NCI-H748 treated with DMSO at 0.1 percent for 48 hours (cell line): Measurements from ENCODE around the gene PXDC1.
"Not testable (repeated sequence)": the region's sequence is repeated elsewhere in the genome, so short reads cannot be mapped to it uniquely, and the experiment has no call there.

ENCODE experiments used
- DNase-seq: peaks from one replicate; lab custom pipeline; 2025; lab: John Stamatoyannopoulos, UW

The PXDC1 gene

DNA sequence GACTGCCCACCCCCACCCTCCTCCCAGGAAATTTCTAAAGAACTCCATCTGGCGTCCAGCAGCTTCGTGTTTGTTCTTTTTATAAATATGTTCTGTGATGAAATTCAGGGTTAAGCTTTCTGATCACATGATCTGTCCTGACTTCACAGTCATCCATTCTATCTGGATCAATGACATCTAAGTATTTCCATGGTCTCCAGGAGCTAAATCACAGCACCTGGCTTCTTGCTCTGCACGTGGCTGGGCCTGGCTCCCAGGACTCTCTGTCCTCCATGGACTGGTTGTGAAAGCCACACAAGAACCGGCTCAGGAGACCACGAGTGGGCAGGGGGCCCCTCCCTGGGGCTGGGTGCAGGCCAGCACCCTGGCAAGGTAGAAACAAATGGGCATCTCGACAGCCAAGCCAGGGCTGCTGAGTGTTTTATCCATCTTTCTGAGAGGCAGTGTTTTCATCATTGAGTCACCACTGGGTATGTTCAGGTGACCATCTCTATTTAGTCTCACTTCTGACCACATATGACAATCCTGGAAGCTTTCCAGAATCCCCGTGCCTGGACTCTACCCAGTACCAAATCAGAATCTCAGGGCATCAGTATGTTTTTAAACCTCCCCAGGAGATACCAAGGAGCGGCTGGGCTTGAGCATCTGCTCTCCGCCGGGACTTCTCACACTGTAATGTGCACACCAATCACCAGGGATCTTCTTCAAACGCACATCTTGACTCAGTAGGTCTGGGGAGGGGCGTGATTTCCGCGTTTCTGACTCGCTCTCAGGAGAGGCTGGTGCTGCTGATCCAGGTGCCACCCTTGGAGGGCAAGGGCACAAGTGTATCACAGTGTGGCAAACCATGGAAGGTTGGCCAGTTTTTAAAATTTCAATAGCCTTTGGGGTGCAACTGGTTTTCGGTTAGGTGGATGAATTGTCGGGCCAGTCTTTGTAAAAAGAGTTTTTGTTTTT, 31.6 kb upstream of the PXDC1 start:
- DNase-seq = no peak

DNA sequence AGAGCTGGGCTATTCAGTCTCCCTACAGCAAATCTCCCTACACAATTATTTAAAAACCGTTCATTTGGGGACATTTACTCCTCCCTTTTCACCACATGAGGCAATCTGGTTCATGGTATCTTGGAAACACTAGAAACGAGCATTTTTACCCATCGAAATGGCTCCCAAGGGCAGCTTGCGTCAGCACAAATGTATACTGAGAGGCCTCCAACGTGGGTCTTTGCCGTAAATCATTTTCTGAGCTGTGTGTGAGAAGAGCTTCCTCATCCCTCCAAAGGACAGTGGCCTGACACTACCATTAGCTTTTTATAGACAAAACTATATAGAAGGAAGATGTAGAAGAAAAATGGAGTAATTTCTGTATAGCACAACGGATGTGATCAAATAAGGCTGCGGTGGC, 30.0 kb upstream of the PXDC1 start:
- no peak for DNase-seq

DNA sequence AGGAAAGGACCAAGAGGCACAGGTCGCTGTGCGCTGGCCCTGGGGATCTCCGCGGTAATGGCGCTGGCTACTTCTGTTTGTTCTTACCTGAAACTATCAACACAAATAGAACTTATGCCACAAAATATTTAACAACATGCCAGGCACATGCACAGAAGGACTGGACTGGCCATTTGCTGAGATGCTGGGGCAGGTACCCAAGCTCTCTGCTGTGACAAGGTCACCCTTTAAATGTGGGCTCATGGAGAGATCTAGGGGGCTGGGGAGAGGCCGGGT, 28.0 kb upstream of the PXDC1 start:
- DNase-seq = no peak

DNA sequence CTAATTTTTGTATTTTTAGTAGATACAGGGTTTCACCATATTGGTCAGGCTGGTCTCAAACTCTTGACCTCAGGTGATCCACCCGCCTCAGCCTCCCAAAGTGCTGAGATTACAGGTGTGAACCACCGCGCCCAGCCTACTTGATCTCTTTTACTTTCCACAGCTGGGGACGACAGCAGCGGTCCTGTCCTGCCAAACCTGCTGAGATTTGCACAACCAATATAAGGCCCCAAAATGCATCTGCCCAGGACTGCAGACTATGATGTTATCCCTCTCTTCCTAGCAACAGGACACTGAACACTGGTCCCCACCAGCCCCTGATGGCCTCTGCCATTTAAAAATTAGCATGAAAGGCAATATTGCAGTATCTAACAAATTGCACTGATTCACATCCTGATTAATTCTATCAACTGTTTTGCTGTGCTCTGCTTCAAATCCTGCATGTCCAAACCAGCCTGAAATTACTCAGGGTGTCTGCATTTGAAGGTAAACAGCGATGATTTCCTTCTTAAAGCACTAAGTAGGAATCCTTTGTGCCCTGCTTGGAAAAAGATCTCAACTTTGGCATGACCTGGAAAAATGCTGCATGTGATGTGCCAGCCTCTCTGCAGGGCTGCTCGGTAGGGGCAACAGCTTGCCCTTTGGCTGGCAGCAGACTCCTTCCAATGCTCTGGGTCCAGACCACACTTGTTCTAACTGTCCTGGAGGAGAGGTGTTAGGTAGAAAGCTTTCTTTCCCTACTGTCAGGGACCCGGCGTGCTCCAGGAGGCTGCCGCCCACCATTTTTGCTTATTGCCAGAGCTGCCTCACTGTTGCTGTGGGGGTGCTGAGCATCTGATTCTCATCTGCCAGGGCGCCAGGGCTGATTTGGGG, 27.4 kb upstream of the PXDC1 start:
- no peak for DNase-seq

DNA sequence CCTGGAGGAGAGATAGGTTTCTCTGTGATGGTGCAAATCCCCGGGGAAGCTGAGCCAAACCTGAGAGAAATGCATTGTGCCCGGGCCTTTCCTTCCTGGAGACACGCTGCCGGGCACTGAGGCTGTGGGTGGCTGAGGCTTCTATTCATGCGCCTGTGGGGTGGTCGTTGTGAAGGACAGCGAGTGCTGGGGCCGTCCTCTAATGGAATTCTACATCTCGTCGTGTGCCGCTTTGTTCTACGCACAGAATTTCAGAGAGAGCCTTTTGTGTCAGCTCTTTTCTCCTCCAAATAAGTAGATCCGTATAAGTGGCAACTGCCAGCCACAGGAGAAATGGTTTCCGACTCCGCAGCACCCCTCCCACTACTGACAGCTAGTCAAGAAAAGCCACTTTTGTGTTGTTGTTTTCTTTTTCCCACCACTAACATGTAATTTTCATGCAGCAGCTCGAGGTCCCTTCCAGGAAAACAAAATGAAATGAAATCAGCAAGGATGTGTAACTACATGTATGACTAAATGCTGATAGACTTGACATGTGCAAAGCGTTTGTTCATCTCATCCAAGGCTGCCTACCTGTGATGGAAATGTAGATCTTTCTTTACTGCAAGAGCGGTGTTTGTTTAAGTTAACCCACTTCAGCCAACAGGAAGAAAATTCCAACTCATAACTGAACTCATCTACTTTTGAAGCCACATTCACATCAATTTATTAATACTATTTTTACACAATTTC, 26.4 kb upstream of the PXDC1 start:
- DNase-seq = no peak

DNA sequence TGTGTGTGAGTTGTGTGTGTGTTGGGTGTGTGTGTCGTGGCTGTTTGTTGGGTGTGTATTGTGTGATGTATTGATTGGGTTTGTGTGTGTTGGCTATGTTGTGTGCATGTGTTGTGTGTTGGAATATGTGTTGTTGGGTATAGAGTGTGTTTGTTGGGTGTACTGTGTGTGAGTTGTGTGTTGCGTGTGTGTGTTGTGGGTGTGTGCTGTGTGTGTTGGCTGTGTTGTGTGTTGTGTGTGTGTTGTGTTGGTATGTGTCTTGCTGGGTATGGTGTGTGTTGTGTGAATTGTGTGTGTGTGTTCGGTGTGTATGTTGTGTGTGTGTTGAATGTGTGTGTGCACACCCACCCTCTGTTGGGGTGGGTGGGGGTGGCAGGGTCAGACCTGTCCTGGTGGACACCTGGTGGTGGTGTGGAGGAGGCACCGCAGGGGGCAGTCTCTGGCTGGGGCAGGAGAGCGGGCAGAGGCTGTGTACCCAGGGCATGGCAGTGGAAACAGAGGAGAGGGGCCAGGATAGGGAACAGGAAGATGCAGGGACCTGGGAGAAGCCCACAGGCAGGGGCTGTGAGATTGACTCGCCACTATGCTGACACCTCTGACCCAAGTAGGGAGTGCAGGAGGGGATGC, 25.5 kb upstream of the PXDC1 start:
- DNase-seq = no peak

DNA sequence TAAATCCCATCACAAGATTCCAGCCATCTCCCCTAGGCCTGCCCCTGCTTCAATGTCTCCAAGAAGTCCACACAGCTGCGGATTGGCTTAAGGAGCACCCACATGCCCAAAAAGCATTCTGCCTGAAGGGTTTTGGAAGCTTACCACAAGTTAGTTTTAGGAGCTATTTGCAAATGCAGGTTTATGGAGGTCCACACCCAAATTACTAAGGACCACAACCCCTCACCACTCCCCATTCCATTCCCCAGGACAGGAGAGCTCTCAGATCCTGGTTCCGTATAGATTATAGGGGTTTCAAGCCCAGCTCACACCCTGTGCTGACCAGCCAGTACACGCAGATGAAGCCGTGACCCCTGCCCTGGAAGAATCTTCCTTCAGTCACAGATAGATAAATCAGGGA, 24.3 kb upstream of the PXDC1 start:
- no peak for DNase-seq

DNA sequence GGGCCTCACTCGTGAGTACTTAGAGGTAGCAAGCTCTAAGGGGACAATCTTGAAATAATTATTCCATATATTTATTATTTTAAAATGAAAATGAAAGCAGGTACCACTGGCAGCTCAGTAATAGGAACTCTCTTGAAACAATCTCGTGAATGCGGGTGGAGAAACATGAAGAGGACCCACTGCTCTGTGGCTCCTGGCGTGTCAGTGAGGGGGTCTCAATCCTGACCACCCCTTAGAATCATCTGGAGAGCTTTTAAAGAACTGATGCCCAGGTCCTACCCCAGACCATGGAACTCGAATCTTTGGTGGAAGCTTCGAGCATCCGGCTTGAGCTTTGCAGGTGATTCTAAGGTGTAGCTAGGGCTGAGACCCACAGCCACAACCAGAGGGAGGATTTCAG, 23.9 kb upstream of the PXDC1 start:
- DNase-seq = no peak

DNA sequence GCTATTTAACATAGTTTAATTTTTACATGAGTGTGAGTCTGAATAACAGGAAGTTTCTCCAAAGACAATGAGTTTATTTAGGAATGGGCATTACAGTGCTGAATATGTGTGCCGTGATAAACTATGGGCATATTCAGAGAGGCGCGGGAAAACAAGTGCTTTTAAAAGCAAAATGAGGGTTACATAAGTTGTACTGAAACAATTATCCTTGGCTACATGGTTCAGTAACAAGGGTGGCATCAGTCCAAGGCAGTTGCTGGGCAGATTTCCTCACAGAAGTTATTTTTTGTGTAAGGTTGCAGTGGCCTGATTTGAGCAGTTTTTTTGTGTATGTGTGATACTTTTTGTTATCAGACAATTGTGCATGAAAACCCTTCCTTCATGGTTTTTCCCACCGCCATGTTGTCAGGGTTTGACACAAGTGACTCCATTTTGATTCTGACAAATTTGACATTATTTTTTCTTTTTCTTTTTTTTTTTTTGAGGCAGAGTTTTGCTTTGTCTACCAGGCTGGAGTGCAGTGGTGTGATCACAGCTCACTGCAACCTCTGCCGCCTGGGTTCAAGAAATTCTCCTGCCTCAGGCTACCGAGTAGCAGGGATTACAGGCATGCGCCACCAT, 22.3 kb upstream of the PXDC1 start:
- no peak for DNase-seq

DNA sequence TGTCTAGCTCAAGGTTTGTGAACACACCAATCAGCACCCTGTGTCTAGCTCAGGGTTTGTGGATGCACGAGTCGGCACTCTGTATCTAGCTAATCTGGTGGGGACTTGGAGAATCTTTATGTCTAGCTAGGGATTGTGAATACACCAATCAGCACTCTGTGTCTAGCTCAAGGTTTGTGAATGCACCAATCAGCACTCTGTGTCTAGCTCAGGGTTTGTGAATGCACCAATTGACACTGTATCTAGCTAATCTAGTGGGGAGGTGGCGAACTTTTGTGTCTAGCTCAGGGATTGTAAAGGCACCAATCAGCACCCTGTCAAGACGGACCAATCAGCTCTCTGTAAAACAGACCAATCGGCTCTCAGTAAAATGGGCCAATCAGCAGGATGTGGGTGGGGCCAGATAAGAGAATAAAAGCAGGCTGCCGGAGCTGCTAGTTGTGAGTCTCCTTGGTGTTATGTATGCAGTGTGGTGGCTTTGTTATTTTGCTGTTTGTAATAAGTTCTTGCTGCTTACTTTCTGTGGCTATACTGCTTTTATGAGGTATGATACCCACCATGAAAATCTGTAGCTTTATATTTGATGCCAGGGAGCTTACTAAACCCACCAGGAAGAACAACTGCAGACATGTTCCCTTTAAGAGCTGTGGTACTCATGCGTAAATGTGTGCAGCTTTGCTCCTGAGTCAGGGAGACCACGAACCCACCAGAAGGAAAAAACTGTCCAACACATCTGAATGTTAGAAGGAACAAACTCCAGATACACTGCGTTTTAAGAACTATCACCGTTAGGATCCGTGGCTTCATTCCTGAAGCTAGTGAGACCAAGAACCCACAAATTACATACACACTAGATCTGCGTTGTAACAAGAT, 20.9 kb upstream of the PXDC1 start:
- DNase-seq = not testable (repeated sequence)

DNA sequence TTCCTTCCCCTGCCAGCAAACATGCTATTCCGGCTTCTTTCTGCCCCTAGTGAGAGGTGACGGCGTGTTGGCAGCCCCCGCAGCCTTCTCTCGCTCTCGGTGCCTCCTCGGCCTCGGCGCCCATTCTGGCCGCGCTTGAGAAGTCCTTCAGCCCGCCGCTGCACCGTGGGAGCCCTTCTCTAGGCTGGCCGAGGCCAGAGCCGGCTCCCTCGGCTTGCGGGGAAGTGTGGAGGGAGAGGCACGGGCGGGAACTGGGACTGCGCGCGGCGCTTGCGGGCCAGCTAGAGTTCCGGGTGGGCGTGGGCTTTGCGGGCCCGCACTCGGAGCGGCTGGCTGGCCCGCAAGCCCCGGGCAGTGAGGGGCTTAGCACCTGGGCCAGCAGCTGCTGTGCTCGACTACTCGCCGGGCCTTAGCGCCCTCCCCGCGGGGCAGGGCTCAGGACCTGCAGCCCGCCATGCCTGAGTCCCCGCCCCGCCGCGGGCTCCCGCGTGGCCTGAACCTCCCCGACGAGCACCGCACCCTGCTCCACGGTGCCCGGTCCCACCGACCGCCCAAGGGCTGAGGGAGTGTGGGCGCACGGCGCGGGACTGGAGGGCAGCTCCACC, 20.0 kb upstream of the PXDC1 start:
- DNase-seq = no peak

DNA sequence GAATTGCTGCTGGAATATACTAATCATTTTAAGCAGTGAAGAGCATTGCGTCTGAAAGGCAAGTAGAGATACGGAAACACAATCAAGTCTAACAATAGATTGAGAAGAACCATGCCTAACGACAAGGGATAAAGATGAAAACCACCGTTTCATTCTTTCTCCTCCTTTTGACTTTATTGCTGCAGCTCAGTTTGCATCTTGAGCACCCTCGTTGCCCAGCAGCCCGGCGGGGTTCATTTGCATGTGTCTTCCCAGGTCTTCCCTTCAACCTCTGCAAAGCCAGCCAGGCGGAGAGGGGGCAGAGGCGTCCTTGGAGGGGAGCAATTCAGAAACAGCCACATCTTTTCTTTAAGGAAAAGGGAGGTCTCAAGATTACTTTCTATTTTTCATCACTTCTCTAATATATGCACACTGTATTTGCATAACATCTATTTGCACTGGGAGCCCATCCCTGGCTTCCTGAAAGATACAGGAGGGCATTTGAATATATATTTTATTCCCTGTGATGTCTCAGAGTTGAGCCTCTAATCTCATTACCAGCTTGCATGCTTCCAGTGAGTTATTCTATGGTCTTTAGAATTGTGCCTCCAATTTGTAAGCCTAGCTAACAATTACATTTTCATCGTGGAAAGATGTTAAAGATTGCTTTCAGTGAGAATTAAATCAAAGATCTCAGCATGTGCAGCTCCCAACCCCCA, 18.7 kb upstream of the PXDC1 start:
- no peak for DNase-seq

DNA sequence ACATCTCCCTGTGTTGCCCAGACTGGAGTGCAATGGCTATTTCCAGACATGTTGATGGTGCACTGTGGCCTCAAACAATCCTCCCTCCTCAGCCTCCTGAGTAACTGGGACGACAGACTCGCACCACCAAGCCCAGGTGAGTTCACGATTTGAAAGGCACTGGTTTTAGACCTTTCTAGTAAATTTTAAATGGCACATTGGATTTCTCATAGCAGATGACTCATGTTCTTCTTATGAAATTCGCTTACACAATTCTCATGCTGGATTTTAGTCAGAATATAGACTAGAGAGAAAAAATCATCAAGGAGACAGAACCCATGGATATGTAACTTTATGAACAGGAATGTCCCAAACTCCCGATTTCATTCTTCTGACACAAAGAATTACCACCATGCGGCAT, 18.1 kb upstream of the PXDC1 start:
- DNase-seq = no peak

DNA sequence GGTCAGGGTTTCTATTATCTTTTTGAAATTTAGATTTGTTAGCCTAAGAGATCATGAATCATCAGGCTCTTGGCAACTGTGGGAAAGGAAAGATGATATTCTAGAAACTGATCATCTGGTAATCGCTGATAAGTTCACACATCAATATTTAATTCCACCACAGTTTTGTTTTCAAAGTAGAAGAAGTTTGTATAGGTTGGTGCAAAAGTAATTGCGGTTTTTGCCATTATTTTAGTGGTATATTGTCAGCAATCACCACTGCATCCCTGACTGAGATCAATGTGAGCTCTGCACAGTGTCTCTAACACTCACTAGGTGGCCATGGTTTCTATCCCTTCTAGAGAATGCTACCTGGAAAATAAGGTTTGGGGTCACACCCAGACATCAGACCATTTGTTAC, 17.0 kb upstream of the PXDC1 start:
- no peak for DNase-seq

DNA sequence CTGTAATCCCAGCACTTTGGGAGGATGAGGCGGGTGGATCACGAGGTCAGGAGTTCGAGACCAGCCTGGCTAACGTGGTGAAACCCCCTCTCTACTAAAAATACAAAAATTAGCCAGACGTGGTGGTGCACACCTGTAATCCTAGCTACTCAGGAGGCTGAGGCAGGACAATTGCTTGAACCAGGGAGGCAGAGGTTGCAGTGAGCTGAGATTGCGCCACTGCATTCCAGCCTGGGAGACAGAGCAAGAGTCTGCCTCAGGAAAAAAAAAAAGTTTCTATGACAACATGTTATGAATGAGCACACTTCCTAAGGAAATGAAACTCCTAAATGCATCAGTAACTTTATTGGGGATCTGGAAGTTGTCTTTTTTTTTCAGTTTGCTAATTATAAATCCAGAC, 16.0 kb upstream of the PXDC1 start:
- not testable (repeated sequence) for DNase-seq

DNA sequence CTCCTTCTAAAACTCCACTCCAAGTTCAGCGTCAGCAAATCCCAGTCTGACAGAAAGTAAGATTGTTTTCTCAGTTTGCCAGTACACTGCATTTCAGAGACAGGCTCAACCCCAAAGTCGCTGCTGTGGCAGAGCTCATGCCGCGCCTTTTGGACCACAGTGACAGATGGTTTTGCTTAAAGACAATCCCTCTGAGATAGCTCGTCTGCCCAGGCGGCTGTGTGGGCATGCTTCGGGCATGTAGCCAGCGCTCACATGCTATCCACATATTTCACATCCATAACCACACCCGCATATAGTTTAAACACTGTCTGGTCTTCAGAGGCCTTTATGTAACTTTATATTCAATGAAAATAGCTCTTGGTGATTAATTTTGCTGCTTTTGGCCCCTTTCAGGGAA, 14.7 kb upstream of the PXDC1 start:
- DNase-seq = no peak

DNA sequence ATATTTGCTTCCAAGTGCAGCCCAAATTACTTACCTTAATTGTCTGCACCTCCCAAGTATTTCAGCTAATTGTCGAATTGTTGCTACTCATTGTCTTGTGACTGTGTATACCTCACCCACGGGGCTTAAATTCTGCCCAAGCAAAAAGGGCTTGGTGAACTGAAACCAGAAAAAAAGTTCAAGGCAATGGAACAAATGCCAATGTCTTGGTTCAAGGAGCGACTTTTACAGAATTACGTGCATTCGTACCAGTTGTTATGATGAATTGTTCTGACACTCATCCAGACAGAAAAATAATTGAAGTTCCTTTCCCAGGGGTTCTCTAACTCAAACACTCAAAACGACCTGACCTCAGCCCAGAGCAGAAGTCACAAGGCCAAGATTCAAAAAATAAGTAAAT, 13.9 kb upstream of the PXDC1 start:
- no peak for DNase-seq

DNA sequence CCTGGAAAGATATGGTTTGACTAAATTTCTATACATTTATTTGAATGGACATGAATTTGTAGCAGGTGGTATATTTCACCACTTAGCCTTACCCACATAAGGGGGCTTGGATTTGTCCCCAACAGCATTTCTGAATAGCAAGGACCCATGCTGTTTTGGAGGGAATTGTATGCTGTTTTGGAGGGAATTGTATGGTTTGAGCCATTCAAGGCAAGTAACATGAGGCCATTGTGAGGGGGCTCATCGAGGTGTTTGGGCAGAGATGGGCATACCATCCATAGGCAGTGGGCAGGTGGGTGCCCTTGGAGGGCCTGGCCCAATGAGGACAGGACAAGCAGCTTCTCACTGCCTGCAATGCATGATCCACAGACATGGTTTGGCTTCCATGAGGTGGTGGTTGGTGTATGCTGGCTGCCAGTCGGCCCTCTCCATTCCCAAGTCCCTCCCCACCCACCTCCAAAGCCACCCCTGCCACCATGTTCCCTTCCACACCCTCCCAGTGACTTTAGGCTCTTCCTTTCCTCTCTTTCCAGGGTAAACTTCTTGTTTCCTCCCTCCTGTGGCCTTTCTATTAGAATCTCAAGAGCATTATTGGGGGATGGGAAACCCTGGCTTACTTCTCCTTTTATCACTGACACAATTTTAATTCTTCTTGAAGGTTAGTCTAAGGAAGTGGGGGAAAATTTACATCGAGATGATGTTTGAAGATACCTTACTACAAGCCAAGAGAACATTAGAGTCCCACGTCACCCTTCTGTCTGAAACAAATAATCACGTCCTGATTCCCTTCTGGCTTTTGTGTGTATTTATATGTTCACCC, 13.2 kb upstream of the PXDC1 start:
- no peak for DNase-seq

DNA sequence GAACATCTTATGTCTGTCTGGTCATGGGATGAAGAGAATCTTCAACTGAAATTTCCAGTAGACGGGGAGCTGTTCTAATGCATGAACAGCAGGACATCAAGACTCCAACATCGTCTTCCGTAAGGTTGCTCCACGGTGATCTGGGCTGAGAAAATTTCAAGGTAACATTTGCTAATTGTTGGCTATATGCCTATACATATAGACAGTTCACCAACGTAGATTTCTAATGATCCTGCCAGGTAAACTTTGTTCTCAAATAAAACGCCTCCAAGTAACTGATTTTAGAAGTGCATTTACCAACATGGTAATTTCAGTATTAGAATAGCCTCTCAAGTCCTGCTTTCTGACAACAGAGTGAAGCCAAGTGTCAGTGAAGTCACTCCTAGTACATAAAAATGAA, 11.3 kb upstream of the PXDC1 start:
- no peak for DNase-seq
